GM12801 (cell line): ENCODE data around the gene NDUFA11.

Experiments used
- CTCF ChIP-seq: IDR thresholded peaks from one replicate; pipeline ENCODE4 v1.5.1; 2011; ENCODE audit warnings: control low read depth; ENCODE audit not compliant: insufficient read length; ENCODE audit errors: extremely low read depth

The NDUFA11 gene

GRCh38 chr19:5903624-5904351, at the start of gene NDUFA11:
Gene NDUFA11, minus strand, starts transcription at chr19:5903790. Its CDS starts 82 bp downstream, at chr19:5903708.
- no peak for TF ChIP-seq CTCF

GRCh38 chr19:5953030-5953589, 49.5 kb upstream of the NDUFA11 start:
- no peak for TF ChIP-seq CTCF

GRCh38 chr19:5952193-5953029, 48.8 kb upstream of the NDUFA11 start:
- TF ChIP-seq CTCF = no peak

- TF ChIP-seq CTCF = no peak
Observed at GRCh38 chr19:5951338-5951861, 47.8 kb upstream of the NDUFA11 start.

- no peak for TF ChIP-seq CTCF
Observed at GRCh38 chr19:5950741-5951140, 47.2 kb upstream of the NDUFA11 start.

- no peak for TF ChIP-seq CTCF
Observed at GRCh38 chr19:5949792-5950305, 46.3 kb upstream of the NDUFA11 start.
